Suprapubic skin (tissue), 4 donors: ENCODE data around the gene CADM1. TPM values are rescaled to one million over a fixed set of nuclear protein-coding genes. Genes with fewer than 3 reads are reported as not detected.

Experiments used
- DNase-seq, 2 donors: peaks; one replicate each; pipeline ENCODE4 v3.0.0-alpha.2; 2019; ENCODE audit warnings: low spot score in 2 of 2
- H3K27ac ChIP-seq: fragments of 200-600 bp; sonication (generic); one replicate; pipeline ENCODE4 v1.5.1; 2019
- H3K27me3 ChIP-seq: fragments of 200-600 bp; sonication (generic); one replicate; pipeline ENCODE4 v1.5.1; 2019
- H3K36me3 ChIP-seq: fragments of 200-600 bp; sonication (generic); one replicate; pipeline ENCODE4 v1.5.1; 2019
- H3K4me1 ChIP-seq: fragments of 200-600 bp; sonication (generic); one replicate; pipeline ENCODE4 v1.5.1; 2019
- H3K4me3 ChIP-seq: fragments of 200-600 bp; sonication (generic); one replicate; pipeline ENCODE4 v1.5.1; 2019; ENCODE audit warnings: mild to moderate bottlenecking
- H3K9me3 ChIP-seq: fragments of 200-600 bp; sonication (generic); one replicate; pipeline ENCODE4 v1.5.1; 2019
- EP300 ChIP-seq: sonication (generic); formaldehyde crosslinking; IDR thresholded peaks from one replicate; pipeline ENCODE4 v1.6.1; 2017; ENCODE audit warnings: antibody characterized with exemption
- POLR2A ChIP-seq, 2 donors: fragments of 450-650 bp; IDR thresholded peaks; one replicate each; pipeline ENCODE4 v1.6.1; 2017; ENCODE audit warnings: antibody characterized with exemption in 2 of 2, mild to moderate bottlenecking in 2 of 2, moderate library complexity in 2 of 2
- POLR2AphosphoS5 ChIP-seq, 3 donors: sonication (generic); formaldehyde crosslinking; IDR thresholded peaks; one replicate each; pipeline ENCODE4 v1.6.1; 2017; ENCODE audit warnings: antibody characterized with exemption in 3 of 3
- WGBS: methylation state at CpG from one replicate; pipeline ENCODE4 v1.1.5; 2018; 5-methylcytosine and 5-hydroxymethylcytosine counted together
- total RNA-seq, 4 donors: library from RNA; depleted of rRNA; stranded (reverse); fragments of >200 nt; gene quantifications; one replicate each; pipeline ENCODE4 v1.1.0, GENCODE V29; 2016
- TF ChIP-seq, protein P1 (sequence below), 2 donors: fragments of 200-600 bp in 1 of 2; fragments of 450-650 bp in 1 of 2; sonication (generic) in 1 of 2; IDR thresholded peaks; one replicate each; pipeline ENCODE4 v1.5.1; 2016 to 2019; ENCODE audit warnings: antibody characterized with exemption in 2 of 2, mild to moderate bottlenecking in 1 of 2, moderate library complexity in 1 of 2

CADM1 gene
- total RNA-seq, 4 donors from 2014 or later, result 13.3 to 26.2 (median 15.3) TPM

DNA sequence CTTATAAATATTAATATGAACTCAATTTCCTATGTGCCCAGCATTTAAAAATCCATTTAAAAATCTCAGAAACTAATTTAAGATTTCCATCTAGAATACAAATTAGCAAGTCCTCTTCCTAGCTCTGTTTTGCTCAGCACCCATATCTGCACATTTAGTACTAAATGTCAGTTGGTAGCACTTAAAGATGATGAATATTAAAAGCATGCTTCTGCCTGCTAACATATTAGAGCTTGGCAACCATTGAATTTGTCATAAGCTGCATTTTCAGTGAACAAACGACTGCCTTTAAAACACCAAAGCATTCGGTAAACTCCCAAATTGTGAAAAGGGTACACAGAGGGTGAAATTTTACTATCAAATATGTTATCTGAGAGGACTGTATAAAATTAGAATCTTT lies 177.7 kb downstream of the CADM1 start:
- H3K36me3 ChIP-seq, result no peaks in the 10 kb centered on the region
- no peak overlapping the region for H3K27ac ChIP-seq
- no peaks in the 10 kb centered on the region for H3K9me3 ChIP-seq
- DNase-seq, result no peak
- TF ChIP-seq EP300 (no peak), POLR2A (IDR thresholded peaks at IDR 0.05) (no peak), POLR2AphosphoS5 (IDR thresholded peaks at IDR 0.05) (no peak)
- TF ChIP-seq, protein P1, sequence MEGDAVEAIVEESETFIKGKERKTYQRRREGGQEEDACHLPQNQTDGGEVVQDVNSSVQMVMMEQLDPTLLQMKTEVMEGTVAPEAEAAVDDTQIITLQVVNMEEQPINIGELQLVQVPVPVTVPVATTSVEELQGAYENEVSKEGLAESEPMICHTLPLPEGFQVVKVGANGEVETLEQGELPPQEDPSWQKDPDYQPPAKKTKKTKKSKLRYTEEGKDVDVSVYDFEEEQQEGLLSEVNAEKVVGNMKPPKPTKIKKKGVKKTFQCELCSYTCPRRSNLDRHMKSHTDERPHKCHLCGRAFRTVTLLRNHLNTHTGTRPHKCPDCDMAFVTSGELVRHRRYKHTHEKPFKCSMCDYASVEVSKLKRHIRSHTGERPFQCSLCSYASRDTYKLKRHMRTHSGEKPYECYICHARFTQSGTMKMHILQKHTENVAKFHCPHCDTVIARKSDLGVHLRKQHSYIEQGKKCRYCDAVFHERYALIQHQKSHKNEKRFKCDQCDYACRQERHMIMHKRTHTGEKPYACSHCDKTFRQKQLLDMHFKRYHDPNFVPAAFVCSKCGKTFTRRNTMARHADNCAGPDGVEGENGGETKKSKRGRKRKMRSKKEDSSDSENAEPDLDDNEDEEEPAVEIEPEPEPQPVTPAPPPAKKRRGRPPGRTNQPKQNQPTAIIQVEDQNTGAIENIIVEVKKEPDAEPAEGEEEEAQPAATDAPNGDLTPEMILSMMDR (IDR thresholded peaks at IDR 0.05), result no peak
- H3K4me1 ChIP-seq, result peaks cover 7% of the 10 kb centered on the region
- no peak overlapping the region for H3K4me3 ChIP-seq
- 70% methylated on average over 2 of the region's 2 CpGs for WGBS
- no peaks in the 10 kb centered on the region for H3K27me3 ChIP-seq

- no peak for DNase-seq
- H3K9me3 ChIP-seq, result no peaks in the 10 kb centered on the region
- H3K27me3 ChIP-seq, result no peaks in the 10 kb centered on the region
- 68% methylated on average over 1 of the region's 1 CpG for WGBS
- no peak overlapping the region for H3K4me3 ChIP-seq
- H3K27ac ChIP-seq, result no peak overlapping the region
- TF ChIP-seq, protein P1 (IDR thresholded peaks at IDR 0.05), result no peak
- TF ChIP-seq EP300 (no peak), POLR2A (IDR thresholded peaks at IDR 0.05) (no peak), POLR2AphosphoS5 (IDR thresholded peaks at IDR 0.05) (no peak)
- H3K36me3 ChIP-seq, result no peaks in the 10 kb centered on the region
- H3K4me1 ChIP-seq, result peaks cover 7% of the 10 kb centered on the region
Observed at GRCh38 chr11:115325523-115325922, 178.7 kb downstream of the CADM1 start.

DNA sequence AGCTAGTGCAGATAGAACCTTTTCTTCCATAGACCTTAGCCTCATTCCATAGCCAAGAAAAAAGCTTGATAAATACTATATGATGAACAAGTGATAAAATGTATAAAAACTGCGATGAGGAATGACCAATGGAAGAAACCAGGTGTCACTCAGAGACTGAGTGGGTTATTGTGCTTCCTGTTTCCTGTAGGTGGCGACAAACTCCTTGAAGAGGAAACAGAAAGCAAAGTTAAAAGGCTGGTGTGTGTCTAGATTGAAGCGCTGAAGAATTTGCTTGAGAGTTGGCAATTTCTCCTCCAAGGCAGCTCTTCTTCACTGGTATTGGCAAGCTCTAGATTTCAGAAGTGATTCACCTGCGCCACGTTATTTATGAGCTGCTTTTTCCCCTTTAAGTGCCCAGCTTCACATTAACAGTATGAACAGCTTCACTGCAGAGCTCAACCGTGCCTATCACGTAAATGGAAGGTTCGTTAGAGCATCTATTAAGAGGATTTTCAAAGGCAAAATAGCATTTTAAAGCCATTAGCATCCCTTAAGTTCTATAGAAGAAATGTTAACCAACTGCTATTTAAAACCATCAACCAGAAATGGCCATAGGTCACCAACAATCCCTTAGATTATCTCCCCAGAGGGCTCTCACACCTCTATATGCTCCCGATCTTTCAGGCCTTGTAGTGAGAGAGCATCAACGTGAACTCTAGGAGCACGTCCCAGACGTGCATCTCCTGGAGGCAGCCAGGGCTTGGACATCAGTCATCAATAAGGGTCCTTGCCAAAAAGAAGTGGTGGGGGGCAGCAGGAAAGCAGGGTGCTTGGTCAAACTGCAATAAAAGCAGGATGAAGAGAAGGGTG lies 179.4 kb downstream of the CADM1 start:
- H3K27ac ChIP-seq, result no peak overlapping the region
- WGBS, result 45% methylated on average over 12 of the region's 12 CpGs

DNA sequence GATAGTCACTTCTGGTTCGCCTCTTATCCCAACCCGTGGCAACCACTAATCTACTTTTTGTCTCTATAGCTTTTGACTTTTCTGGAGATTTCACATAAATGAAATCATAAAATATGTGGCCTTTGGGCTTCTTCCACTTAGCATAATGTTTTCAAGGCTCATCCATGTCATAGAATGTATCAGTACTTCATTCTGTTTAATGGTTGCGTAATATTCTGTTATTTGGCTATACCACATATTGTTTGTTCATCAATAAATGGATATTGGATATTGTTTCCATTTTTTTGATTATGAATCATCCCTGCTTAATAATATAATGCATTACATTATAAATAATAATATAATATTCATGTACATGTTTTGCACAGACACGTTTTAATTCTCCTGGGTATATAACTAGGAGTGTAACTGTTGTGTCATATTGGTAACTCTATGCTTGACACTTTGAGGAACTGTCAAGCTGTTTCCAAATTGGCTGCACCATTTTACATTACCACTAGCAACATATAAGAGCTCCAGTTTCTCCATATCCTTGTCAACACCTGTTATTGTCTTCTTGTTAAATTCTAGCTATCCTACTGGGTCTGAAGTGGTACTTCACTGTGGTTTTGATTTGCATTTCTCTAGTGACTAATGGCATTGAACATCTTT lies 181.5 kb downstream of the CADM1 start:
- Histone ChIP-seq H3K4me1 (peaks cover 7% of the 10 kb centered on the region), H3K36me3 (no peaks in the 10 kb centered on the region), H3K27ac (no peak overlapping the region), H3K4me3 (no peak overlapping the region), H3K9me3 (no peaks in the 10 kb centered on the region), H3K27me3 (no peaks in the 10 kb centered on the region)
- 84% methylated on average over 4 of the region's 4 CpGs for WGBS
- no peak for DNase-seq
- TF ChIP-seq POLR2AphosphoS5 (IDR thresholded peaks at IDR 0.05) (no peak), POLR2A (IDR thresholded peaks at IDR 0.05) (no peak), EP300 (no peak)
- TF ChIP-seq, protein P1 (IDR thresholded peaks at IDR 0.05), result no peak

More for the DNA sequence above, 179.4 kb downstream of the CADM1 start:
- no peak for DNase-seq
- peaks cover 7% of the 10 kb centered on the region for H3K4me1 ChIP-seq
- TF ChIP-seq, protein P1 (IDR thresholded peaks at IDR 0.05), result peak; percentile 58 to 69
- no peak for TF ChIP-seq POLR2AphosphoS5 (IDR thresholded peaks at IDR 0.05)
- no peaks in the 10 kb centered on the region for H3K9me3 ChIP-seq
- H3K27me3 ChIP-seq, result no peaks in the 10 kb centered on the region
- no peak overlapping the region for H3K4me3 ChIP-seq
- H3K36me3 ChIP-seq, result no peaks in the 10 kb centered on the region

GRCh38 chr11:115321605-115322289 lies 182.5 kb downstream of the CADM1 start:
- TF ChIP-seq, protein P1 (IDR thresholded peaks at IDR 0.05), result no peak
- TF ChIP-seq EP300 (no peak), POLR2A (IDR thresholded peaks at IDR 0.05) (no peak), POLR2AphosphoS5 (IDR thresholded peaks at IDR 0.05) (no peak)
- DNase-seq, result no peak
- 74% methylated on average over 6 of the region's 6 CpGs for WGBS
- Histone ChIP-seq H3K4me3 (no peak overlapping the region), H3K9me3 (no peaks in the 10 kb centered on the region), H3K36me3 (no peaks in the 10 kb centered on the region), H3K4me1 (peaks cover 7% of the 10 kb centered on the region), H3K27me3 (no peaks in the 10 kb centered on the region), H3K27ac (no peak overlapping the region)
